NCI-H748 treated with DMSO at 0.1 percent for 48 hours (cell line): ENCODE results near the gene LRP10.
"Not testable (repeated sequence)": the region's sequence is repeated elsewhere in the genome, so short reads cannot be mapped to it uniquely, and the experiment has no call there.

ENCODE experiments used
- DNase-seq: peaks from one replicate; lab custom pipeline; 2025; lab: John Stamatoyannopoulos, UW

LRP10 gene, protein sequence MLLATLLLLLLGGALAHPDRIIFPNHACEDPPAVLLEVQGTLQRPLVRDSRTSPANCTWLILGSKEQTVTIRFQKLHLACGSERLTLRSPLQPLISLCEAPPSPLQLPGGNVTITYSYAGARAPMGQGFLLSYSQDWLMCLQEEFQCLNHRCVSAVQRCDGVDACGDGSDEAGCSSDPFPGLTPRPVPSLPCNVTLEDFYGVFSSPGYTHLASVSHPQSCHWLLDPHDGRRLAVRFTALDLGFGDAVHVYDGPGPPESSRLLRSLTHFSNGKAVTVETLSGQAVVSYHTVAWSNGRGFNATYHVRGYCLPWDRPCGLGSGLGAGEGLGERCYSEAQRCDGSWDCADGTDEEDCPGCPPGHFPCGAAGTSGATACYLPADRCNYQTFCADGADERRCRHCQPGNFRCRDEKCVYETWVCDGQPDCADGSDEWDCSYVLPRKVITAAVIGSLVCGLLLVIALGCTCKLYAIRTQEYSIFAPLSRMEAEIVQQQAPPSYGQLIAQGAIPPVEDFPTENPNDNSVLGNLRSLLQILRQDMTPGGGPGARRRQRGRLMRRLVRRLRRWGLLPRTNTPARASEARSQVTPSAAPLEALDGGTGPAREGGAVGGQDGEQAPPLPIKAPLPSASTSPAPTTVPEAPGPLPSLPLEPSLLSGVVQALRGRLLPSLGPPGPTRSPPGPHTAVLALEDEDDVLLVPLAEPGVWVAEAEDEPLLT

DNA sequence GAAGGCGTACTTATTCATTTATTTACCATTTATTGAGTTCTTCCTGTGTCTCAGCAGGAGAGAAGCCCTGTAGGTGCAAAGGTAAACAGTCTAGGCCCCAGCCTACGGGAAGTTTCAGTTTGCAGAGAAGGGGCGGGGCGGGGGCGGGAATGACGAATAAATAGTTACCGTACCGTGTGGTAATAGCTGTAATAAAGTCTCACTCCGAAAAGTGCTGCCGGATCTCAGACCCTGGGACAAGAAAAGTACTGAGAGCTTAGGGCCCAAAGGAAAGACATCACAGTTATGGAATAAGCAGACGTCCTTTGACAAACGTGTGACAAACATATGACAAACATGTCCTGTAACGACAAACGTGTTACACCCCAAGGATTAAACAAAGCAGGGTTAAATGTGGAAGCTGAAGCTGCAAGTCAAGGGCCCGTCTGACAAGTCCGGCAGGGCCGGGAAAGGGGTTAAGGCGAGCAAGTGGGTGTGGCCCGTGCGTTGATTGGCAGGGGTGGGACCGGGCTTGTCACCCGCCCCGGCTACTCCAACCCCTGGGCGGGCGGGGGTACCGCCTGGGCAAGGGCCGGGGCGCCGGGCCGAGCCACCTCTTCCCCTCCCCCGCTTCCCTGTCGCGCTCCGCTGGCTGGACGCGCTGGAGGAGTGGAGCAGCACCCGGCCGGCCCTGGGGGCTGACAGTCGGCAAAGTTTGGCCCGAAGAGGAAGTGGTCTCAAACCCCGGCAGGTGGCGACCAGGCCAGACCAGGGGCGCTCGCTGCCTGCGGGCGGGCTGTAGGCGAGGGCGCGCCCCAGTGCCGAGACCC lies at the start of gene LRP10:
TSS of gene LRP10 (plus strand) at position 517 of the 809 bp plus-strand sequence. CDS start 564 bp downstream, outside the sequence.
- peak; percentile 89 for DNase-seq

DNA sequence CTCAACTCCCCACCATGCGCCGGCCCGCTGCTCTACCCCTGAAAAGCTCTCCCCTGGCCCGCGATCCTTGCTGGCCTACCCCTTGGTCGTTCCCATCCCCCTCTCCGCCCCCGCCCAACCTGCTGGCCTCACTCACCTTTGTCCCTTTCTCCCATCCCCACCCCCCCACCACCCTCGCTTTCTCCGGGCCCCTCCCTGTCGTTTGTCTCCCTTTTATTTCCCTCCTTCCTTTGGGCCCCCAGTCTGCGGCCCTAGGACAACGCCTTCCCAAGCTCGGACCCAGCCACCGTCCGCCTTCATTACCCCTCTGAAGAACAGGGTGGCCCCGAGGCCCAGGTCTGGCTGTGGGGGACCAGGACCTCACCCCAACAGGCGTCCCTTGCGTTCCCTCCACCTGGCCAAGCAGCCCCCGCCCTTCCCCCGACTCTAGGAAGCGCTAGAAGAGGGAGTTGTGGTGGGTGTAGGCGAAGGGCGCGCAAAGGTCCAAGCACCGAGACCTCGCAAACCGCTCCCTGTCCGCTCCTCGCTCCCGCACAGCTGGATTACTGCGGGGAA lies 49.4 kb upstream of the LRP10 start:
- DNase-seq: no peak

DNA sequence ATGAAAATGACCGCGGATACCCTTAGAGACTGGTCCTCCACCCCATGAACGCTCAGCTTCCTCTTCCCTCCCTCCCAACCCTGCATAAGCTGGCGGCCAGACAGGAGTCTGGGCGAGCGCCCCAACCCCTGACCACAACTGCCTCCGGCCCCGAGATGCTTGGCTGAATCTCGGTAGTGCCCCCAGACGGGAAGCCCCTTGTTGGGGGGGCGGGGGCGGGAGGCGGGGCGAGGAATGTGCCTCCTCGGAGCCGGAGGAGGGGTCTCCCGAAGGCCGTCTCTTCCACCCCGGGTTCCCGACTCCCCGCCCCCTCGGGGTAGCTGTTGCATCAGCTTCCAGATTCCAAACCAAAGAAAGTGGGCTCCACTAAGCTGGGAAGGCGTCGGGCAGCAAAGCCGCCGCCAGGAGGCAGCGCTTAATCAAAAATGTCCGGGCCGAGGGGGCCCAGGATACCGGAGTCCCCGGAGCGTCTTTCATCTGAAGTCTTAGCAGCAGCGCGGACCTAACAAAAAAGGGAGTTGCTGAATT lies 48.9 kb upstream of the LRP10 start:
- DNase-seq: no peak

DNA sequence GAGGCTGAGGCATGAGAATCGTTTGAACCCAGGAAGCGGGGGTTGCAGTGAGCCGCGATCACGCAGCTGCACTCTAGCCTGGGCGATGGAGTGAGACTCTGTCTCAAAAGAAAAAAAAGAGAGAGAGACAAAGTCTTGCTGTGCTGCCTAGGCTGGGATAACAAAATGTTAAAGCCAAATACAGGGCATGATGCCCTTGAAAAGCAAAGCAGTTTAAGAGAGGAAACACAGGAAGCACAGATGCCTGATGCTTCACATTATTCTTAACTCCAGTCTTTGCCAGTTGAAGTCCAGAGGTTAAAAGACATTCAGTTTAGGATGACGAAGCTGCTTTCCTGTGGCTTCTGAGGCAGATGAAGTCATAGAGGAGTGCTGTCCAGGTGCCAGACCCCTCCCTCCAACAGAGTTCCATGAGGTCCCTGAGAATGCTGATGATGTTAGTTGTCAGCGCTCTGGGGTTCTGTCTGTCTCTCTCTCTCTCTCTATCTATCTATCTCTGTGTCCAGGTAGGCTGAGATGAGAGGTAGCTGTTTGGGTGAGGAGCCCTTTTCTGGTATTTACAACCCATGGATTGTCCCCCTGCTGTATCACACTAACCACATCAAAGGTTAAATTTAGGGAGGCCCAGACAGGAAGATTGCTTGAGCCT lies 46.7 kb upstream of the LRP10 start:
- no peak for DNase-seq

DNA sequence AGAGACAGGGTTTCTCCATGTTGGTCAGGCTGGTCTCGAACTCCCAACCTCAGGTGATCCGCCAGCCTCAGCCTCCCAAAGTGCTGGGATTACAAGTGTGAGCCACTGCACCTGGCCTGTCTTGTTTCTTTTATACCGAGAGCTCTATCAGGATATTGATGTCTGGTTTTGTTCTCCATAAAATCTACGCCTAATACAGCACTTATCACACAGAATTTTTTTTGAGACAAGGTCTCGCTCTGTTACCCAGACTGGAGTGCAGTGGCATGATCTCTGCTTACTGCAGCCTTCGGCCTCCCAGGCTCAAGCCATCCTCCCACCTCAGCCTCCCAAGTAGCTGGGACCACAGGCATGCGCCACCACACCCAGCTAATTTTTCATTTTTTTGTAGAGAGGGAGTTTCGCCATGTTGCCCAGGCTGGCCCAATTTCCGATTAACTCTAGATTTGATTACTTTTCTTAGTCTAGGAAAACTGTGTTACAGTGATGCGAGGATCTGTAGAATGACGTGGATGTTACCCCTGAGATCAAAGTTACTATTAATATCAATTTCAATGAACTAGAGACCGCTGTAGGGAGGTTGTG lies 42.4 kb upstream of the LRP10 start:
- not testable (repeated sequence) for DNase-seq

DNA sequence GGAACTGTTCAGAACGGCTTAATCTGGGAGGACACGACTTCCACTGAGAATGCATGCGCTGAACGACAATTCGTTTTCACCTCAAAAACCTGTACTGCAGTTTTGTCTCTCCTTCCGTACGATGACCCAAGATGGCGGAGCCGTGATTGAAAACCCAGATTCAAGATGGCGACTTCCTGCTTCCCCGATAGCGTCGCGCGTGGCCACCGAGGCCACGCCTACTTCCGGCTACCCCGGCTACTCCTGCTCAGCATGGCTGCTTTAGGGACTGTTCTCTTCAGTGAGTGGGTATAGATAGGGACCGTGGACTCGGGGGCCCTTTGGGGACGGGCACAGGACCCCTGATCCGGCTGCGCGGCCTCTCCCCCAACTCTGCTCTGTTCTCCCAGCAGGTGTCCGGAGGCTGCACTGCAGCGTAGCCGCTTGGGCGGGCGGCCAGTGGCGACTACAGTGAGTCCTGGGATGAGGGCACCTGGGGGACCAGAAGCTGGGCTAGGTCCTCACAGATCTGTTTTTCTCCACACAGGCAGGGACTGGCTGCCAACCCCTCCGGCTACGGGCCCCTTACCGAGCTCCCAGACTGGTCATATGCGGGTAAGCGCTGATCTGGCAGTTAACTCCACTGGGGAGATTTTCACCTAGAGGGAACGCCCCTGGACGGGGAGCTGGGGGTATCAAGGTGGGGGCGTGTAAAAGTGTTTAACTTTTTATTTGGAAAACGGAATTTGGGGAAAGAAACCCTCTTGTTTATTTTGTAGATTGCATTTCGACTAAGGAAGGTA lies 41.7 kb upstream of the LRP10 start, which contains the start of gene MRPL52:
TSS of gene MRPL52 (plus strand) at position 227 of the 782 bp plus-strand sequence. CDS start at position 253, 26 bp downstream.
- peak; percentile 77 for DNase-seq

DNA sequence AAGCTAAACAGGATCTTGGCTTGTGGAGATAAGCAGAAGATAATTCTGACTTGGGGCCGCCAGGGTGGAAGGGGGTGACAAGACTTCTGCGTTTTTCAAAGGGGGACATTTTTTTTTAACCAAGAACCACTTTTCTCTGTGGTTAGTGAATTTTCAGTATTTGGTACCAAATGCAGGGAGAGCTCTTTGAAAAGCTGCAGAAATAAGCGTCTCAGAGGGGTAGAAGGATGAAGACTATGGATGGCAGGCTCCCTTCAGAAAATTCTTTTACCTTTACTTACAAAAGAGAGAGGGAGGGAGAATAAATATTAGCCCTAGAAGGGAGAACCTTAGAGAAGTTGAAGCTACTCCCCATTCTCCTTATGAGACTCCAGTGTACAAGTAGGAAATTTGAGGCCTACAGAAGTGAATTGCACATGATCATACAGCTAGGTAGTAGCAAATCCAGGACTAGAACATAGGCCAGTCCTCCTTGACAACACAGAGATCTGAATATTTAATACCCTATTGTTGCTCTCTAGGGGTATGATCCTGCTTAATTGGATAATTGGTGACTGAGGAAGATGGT lies 41.0 kb upstream of the LRP10 start:
- no peak for DNase-seq

DNA sequence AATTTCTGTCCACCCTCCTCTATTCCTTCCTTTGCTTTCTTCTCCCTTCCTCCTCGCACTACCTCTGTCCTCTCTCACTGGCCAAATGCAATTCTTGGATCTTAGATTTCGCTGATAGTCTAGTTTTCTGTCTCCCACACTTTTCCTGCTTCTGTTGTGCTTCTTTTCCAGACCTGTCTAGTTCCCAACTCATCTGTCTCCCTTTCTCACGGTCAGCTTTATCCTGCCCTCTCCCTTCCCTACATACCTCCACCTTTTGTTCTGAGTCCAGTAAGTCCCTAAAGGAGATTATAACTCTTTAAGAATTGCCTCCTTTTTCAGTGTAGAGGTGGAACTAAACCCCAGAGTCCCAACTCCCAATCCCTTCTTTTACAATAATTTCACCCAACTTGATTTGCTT lies 36.0 kb upstream of the LRP10 start:
- no peak for DNase-seq

DNA sequence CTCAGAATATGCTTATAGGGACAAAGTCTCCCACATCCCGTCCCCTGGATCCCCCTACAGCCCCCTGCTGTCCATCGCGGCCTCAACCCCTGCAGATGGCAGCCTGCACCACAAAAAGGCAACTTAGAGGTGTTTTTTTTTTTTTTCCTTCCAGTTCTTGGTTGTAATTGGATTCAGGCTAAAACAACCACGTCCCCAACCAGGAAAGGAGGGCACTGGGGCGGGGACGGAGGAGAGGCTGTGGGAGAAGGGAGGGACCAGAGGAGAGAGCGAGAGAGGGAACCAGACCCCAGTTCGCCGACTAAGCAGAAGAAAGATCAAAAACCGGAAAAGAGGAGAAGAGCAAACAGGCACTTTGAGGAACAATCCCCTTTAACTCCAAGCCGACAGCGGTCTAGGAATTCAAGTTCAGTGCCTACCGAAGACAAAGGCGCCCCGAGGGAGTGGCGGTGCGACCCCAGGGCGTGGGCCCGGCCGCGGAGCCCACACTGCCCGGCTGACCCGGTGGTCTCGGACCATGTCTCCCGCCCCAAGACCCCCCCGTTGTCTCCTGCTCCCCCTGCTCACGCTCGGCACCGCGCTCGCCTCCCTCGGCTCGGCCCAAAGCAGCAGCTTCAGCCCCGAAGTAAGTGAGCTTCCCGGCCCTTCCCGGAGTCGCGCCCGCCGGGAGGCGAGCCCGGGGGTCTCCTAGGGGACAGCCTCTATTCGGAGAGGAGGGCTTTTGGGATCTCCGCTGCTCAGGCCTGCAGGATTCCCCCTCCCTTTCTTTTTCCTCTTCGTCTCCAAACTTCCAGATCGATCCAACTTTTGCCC lies 35.0 kb upstream of the LRP10 start, which contains the start of gene MMP14:
TSS of gene MMP14 (plus strand) at position 285 of the 813 bp plus-strand sequence. CDS start at position 518, 233 bp downstream.
- no peak for DNase-seq

DNA sequence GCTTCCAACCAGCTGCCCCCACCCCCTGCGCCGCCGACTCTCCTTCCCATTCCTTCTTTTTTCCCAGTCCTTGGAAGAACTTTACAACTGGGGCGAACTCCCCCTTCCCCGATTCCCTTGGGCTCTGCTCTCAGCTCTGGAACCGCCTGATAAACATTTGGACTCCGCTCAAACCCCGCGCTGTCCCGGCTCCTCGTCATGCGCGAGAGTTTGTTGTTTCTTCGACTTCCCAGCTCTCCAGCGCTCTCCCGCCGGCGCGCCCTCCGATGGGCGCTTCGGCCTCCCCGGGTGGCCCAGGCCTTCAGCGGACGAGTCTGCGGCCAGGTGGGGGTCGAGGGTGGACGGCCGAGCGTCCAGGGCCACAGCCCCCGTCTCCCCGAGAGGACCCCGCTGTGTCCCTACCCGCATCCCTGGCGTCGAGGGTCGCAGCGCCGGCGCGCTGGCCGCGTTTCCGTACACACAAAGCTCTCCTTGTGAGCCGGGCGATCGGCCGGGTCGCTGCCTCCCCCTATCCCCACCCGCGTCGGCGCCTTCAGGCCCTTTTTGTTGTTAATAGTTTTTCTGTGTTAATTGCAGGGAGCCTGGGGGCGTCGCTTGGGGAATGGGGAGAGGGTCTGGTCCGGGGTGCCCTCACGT lies 34.3 kb upstream of the LRP10 start:
- no peak for DNase-seq

DNA sequence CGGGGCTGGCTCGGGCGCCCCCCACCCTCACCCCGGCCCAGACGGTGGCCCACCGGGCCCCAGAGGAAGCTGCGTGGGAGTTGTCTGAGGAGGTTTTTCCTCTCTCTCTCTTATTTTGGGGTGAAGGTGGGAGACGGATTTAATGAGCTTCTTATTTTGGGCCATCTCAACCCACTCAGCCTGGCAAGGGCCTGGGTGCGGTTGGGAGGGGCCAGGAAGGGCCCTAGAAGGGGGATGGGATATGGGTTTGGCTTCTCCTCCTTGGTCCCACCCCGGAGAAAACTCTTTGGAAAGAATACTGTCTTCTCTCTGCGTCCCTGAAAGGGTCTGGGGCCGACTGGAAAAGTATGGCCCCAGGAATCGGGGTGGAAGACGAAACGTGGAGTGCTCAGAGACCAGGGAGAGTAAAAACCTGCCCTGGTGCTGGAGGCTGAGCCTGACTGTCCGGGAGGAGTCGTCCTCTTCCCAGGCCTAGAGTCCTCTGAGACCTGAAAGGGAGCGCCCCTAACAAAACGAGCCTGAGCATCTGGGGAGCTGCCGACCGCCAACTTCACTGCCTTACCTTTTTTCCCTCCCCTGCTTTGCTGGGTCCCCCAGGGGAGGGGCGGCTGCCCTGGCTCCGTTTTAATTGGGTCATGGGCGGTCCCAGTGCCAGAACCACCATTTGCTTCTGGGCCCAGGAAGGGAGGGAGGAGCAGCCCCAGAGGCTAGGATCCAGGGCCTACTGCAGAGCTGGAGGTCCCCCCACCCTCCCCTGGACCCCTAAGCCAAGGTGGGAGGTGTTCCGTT lies 33.6 kb upstream of the LRP10 start:
- DNase-seq: no peak

DNA sequence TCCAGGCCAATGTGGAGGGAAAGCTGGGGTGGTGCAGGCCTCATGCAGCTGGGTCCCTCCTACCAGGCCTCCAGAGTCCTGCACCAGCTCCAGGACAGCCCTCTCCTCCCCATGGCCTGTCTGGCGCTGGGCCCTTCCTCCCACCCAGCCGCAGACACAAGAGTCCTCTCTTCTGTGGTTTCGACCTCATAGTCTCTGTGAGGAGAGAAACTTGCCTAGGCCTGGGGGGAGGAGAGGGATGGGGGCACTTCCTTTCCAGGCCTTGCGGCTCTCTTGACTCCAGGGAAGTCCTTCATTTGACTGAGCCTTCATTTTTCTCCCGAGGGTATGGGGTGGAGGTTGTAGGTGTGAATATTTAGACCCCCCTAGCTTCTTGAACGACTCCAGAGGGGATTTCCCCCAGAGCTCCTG lies 32.9 kb upstream of the LRP10 start:
- no peak for DNase-seq

DNA sequence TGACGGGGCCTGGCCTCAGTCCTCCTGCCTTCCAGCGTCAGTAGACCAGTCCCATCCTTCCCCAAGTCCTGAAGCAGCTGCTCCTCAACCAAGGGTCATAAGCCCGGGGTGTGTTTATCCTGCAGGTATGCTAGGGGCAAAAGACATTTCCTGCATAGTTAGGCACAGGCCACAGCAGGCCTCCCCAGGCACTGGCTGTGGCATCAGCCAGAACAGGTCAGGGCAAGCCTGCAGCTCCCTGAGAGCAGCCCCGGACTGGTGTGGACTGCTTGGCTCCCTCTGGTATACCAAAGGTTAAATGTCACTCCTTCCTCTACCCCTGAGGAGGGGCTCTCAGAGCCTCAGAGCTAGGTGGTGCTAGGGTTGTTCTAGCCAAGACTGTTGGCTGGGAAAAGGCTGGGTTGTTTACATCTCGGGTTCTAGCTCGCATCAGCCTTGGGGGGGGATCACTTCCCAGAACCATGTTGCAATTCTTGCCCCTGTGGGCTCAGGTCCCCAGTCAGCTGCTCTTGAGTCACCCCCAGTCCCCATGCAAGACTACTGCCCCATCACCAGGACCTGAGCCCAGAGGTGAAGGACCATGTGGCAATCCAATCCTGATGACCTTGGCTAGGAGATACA lies 32.3 kb upstream of the LRP10 start:
- DNase-seq: no peak

DNA sequence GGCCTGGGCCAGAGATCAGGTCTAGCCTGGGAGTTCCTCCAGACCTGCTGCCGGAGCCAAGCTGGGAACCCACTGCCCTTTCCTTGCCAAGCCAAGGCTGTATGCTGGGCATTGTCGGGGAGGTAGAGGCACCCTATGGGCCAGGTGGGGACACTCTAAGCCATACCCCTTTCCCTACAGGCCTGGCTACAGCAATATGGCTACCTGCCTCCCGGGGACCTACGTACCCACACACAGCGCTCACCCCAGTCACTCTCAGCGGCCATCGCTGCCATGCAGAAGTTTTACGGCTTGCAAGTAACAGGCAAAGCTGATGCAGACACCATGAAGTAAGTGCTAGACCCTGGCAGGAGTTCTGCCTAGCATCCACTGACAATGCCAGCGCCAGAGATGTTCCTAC lies 30.2 kb upstream of the LRP10 start:
- no peak for DNase-seq

DNA sequence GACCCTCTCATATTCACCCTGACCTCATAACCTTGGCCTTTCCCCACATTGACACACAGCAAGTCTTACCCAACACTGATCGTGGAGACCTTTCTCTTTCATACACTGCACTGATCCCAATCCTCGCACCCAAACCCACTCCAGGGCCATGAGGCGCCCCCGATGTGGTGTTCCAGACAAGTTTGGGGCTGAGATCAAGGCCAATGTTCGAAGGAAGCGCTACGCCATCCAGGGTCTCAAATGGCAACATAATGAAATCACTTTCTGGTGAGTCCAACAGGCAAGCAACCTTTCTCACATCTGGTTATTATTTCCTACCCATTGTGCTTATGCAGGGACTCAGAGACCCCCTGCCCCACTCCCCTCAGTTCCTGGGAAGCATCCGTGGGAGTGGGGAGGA lies 29.8 kb upstream of the LRP10 start:
- DNase-seq: no peak

DNA sequence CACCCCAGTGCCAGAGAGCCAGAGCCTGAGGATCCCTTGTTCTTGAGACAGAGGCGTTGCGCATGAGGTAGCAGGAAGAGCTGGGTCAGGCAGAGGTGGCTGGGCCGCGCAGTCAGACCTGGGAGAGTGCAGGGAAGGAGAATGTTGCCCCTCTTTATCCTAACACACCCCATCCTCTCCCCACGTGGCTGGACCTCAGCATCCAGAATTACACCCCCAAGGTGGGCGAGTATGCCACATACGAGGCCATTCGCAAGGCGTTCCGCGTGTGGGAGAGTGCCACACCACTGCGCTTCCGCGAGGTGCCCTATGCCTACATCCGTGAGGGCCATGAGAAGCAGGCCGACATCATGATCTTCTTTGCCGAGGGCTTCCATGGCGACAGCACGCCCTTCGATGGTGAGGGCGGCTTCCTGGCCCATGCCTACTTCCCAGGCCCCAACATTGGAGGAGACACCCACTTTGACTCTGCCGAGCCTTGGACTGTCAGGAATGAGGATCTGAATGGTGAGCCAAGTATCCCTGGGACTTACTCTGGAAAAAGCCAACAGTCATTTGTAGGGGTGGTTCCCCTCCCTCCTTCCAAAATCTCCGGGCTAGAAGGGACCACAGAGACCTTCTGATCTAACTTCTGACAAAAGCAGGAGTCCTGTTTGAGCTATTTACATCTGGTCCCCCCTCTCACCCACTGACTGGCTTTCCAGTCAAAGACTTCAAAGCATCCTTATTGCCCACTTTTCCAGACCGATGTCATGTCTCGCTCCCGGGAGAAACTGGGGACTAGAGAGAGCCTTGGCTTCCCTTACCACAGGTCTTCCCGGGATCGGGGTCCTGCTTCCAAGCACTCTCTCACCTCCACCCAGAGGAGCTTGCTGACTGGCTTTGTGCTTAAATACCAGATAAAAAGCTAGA lies 29.1 kb upstream of the LRP10 start:
- no peak for DNase-seq
